Tibial nerve (tissue), 4 donors: ENCODE data around the gene IVD.

ENCODE experiments used
- EP300 ChIP-seq, 2 donors: sonication (generic); formaldehyde crosslinking; IDR thresholded peaks; one replicate each; pipeline ENCODE4 v1.6.1; 2017; ENCODE audit warnings: antibody characterized with exemption in 2 of 2, mild to moderate bottlenecking in 1 of 2
- POLR2A ChIP-seq, 2 donors: fragments of 450-650 bp; IDR thresholded peaks; one replicate each; pipeline ENCODE4 v1.6.1; 2017; ENCODE audit warnings: antibody characterized with exemption in 2 of 2, mild to moderate bottlenecking in 2 of 2, moderate library complexity in 2 of 2
- TF ChIP-seq, protein P1 (sequence below), 5 experiments: fragments of 200-600 bp in 3 of 5; fragments of 450-650 bp in 2 of 5; sonication (generic) in 3 of 5; IDR thresholded peaks; one replicate each; pipeline ENCODE4 v1.5.1; 2016 to 2019; ENCODE audit warnings: antibody characterized with exemption in 5 of 5, mild to moderate bottlenecking in 3 of 5, moderate library complexity in 2 of 5

DNA sequence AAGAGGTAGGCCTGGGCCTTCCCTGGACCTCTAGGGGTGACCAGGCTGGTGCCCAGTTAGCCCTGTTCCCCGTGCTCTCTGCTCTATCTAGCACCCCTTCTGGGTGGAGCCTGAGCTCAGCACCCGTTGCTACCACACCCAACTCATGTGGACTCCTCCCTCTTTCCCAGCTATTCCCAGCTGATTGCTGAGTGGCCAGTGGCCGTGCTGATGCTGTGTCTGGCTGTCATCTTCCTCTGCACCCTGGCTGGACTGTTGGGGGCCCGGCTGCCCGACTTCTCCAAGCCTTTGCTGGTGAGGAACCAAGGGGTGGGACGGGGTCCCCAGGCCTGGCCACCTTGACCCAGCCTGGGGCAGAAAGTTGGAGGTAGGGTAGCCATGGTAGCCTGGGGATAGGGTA, 41.3 kb upstream of the IVD start:
- TF ChIP-seq, protein P1, sequence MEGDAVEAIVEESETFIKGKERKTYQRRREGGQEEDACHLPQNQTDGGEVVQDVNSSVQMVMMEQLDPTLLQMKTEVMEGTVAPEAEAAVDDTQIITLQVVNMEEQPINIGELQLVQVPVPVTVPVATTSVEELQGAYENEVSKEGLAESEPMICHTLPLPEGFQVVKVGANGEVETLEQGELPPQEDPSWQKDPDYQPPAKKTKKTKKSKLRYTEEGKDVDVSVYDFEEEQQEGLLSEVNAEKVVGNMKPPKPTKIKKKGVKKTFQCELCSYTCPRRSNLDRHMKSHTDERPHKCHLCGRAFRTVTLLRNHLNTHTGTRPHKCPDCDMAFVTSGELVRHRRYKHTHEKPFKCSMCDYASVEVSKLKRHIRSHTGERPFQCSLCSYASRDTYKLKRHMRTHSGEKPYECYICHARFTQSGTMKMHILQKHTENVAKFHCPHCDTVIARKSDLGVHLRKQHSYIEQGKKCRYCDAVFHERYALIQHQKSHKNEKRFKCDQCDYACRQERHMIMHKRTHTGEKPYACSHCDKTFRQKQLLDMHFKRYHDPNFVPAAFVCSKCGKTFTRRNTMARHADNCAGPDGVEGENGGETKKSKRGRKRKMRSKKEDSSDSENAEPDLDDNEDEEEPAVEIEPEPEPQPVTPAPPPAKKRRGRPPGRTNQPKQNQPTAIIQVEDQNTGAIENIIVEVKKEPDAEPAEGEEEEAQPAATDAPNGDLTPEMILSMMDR (IDR thresholded peaks at IDR 0.05): no peak
- TF ChIP-seq POLR2A (IDR thresholded peaks at IDR 0.05) (no peak), EP300 (IDR thresholded peaks at IDR 0.05) (no peak)
